Epithelial cell of prostate (primary cell): ENCODE measurements around the gene GRK5.

Source experiments
- DNase-seq: peaks from one replicate; pipeline ENCODE4 v3.0.0-alpha.2; 2011; ENCODE audit warnings: low read depth, low spot score
- H3K27ac ChIP-seq: fragments of 450-650 bp; 2 replicates; pipeline ENCODE4 v1.5.1; 2017; ENCODE audit warnings: mild to moderate bottlenecking

GRK5 gene

GRCh38 chr10:119330342-119330741 lies 123.0 kb downstream of the GRK5 start:
- H3K27ac ChIP-seq: no peak overlapping the region
- DNase-seq: no peak

GRCh38 chr10:119331061-119331460 lies 123.7 kb downstream of the GRK5 start:
- H3K27ac ChIP-seq: no peak overlapping the region
- DNase-seq: no peak

- DNase-seq: peak; percentile 10
- no peak overlapping the region for H3K27ac ChIP-seq
These were observed 125.9 kb downstream of the GRK5 start for GRCh38 chr10:119333146-119333792.

DNA sequence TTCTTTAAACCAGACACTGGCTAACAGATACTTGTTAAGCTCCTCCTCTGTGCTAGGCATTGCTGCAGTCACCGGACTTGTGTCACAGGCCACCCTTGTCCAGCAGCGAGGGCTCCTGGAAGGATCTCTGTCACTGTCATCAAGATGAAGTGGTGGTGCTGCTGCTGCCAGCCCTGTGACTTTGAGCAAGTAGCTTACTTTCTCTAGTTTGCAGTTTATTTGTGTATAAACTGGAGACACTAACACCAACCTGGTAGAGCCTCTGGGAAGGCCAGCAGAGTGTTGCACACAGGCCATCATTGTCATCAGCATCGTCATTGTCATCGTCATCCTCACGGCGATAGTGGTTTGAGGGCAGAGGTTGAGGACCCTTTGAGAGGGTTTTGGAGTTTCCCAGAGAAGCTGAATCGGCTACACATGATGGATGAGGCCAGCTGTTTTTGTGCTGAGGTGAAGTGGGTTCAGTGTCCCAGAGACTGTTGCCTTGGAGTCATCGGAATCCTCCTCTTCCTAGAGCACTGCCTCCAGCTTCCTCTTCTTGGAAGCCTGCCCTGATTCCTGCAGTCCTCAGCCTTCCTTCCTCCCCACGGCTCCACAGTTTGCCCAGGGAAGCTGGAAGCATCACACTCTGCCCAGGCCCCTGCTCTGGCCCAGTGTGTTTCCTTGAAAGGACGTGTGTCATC lies 128.4 kb downstream of the GRK5 start:
- no peak overlapping the region for H3K27ac ChIP-seq
- no peak for DNase-seq

DNA sequence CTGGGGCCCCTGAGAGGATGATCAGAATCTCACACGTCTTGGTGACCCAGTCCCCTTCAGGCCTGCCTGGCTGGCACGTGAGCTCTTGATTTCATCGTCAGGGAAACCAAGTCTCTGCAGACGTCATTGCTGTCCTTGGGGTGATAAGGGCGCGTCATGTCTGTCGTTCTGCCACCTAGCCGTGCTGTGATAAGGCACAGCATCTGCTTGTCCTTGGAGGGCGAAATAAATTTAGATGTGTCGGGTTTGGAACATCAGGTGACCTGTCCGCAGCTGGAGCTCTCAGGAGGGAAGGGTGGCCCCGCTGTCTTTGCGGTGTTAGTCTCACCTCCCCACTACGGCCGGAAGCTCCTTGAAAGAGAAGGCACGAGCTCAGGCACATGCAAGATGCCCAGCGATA lies 129.2 kb downstream of the GRK5 start:
- H3K27ac ChIP-seq: no peak overlapping the region
- no peak for DNase-seq

GRCh38 chr10:119337223-119337622 lies 129.9 kb downstream of the GRK5 start:
- H3K27ac ChIP-seq: no peak overlapping the region
- DNase-seq: no peak

GRCh38 chr10:119337796-119338432 lies 130.5 kb downstream of the GRK5 start:
- DNase-seq: no peak
- no peak overlapping the region for H3K27ac ChIP-seq

GRCh38 chr10:119339109-119339508 lies 131.7 kb downstream of the GRK5 start:
- DNase-seq: no peak
- no peak overlapping the region for H3K27ac ChIP-seq

DNA sequence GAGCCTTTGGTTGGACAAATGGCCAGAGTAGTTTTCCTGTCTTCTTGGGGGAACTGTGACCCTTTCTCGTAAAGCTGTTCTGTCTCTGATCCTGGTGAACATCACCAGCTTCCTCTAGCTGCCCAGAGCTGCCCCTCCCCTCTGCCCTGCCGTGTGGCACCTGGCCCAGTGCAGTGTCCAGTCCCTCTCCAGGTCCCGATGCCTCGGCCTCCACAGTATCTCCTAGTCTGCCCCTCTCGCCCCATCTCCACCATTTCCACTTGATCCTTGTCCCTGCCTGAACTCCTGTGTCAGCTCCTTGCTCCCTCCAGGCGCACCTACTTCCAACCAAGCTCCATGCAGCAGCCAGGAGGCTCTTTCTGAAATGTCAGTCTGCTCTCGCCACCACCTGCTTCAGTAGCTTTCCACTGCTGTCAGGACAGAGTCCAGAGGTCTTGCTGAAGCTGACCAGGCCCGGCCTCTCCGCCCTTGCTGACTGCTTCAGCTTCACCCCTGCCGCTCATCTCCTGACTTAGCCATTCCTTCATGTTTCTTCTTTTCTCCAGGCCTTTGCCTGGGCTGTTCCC lies 133.6 kb downstream of the GRK5 start:
- DNase-seq: no peak
- H3K27ac ChIP-seq: no peak overlapping the region

DNA sequence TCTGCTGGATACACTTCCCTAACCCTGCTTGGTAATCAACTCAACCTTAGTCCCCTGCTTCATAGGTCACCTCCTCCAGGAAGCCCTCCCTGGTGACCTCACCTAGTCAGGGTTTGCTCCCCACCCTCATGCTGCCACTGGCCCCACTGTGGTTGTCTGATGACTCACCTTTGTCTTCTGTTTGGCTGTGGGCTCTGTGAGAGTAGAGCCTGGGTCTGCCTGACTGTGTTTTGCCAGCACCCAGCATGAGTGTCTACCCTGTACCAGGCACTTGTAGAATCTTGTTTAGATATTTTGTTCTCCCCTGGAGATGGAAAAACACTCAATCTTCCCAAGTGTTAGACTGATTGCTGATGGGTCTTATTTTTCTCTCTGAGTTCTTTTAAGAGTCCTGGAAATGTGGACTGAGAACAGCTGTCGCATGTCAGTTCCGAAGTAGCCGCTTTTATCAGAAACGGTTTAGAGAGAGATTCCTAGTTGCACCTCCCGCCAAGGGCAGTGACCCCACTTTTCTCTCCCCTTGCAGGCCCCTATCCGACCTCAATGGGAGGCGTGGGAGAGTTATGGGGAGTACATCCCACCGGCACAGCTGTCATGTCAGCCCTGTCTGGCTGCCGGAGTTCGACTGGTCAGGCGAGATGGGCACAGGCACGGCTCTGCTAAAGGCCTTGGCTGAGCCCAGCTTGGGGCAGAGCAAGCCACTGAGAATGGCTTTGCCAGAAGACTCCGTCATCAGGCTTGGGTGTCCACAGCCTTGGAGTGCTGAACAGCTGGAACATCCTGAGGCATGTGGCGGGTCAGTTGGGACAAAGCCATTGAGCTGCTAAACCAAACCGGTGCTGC lies 134.3 kb downstream of the GRK5 start:
- no peak overlapping the region for H3K27ac ChIP-seq
- peak; percentile 14 for DNase-seq

DNA sequence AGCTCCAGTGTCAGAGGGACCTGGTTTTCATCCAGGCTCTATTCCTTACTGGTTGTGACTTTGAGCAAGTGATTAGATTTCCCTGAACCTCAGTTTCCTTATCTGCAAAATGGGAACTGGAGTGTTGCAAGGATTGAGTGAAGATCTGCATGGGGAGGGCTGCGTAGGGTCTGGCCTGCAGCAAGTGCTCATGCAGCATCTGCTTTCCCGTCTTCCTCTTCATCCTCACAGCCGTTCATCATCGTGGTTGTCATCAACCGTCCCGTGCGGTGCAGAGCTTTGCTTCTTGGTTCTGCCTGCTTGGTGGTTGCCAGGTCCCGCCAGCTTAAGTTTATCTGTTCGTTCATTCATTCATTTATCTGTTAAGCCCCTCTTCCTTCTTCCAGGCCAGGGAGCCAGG lies 135.0 kb downstream of the GRK5 start:
- DNase-seq: no peak
- no peak overlapping the region for H3K27ac ChIP-seq

DNA sequence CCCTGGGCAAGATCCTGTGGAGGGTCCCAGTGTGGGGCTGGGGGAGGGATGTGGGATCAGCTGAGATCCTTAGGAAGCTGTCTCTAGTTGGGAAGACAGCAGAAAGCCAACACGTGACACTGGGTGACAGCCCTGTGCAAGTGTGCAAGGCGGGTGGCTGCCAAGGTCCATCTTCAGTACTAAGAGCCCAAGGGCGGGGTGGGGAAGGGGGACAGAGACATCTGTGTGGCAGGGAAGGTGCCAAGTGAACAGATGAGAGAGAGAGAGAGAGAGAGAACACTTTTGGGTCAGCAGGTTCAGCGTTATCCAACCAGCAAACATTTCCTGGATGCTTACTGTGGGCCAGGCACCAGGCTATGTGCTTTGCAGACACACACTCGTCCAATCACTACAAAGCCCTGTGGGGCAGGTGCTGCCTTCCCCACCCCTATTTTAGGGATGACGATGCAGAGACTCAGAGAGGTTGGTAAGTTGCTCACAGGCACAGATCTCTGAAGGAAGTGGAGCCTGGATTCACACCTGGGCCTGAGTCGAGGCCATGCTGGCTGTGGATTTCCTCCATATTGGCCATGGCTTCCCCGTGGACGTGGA lies 135.7 kb downstream of the GRK5 start:
- no peak for DNase-seq
- no peak overlapping the region for H3K27ac ChIP-seq

DNA sequence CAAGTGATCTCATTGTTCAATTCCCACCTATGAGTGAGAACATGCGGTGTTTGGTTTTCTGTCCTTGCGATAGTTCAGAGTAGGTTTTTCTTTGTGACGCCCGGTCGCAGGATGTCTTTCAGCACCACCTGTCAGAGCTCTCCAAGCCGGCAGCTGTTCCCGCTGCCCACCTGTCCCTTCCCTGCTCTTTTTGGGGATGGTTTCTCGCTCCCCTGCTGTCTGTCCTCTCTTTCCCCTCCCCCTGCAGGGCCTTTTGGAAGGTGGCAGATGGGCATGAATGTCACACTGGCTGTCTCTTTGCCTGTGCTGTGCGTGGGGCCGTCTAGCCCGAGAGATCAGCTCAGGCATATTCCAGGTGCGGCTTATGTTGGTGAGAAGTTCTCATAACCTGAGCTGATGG lies 137.0 kb downstream of the GRK5 start:
- H3K27ac ChIP-seq: no peak overlapping the region
- no peak for DNase-seq

GRCh38 chr10:119346095-119346832 lies 138.9 kb downstream of the GRK5 start:
- no peak for DNase-seq
- H3K27ac ChIP-seq: no peak overlapping the region

DNA sequence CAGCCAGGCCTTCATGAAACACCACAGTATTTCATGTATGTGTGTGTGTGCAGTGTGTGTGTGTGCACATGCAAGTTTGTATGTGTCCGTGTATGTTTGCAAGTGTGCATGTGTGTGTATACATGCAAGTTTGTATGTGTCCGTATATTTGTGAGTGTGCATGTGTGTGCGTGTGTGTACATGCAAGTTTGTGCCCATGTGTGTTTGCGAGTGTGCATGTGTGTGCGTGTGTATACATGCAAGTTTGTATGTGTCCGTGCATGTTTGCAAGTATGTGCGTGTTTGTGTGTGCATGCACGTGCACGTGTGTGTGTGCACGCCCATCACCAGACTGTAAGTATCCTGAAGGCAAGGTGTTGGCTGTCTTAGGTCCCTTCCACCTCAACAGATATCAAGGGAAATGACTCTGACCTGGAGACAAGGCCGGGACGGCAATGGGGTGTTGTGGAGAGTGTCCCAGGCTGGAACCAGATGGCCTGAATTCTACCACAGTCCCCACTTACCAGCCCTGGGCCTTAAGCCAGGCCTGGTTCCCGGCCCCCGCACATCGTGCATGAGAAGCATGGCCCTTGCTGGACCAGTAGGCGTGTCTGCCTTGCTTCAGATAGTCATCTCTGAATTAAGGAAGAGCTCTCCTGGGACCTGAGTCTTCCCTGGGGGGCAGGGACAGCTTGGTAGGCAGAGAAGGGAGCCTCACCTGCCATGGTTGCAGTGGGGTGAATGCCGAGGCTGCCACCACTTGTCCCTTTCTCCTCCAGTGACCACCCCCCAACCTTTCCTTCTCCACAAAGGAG lies 140.0 kb downstream of the GRK5 start:
- no peak overlapping the region for H3K27ac ChIP-seq
- DNase-seq: no peak

DNA sequence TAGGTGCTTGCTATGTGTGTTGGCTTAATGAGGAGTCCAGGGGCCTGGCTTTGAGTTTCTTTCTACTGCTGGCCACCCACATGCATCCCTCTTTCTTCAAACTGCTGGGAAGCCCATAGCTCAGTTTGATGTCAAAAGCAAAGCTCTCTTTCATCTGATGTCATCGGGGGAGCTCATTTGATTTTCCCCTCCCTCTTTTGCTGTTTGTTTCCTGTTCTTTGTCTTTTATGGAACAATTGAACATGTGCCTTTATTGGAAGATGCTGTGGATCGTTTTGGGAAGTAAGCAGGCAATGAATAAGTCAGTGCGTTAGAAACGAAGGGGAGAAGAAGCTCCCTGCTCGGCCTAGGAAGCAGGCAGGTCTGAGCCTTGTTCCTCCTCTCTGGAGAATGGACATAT lies 140.7 kb downstream of the GRK5 start:
- H3K27ac ChIP-seq: no peak overlapping the region
- DNase-seq: no peak

DNA sequence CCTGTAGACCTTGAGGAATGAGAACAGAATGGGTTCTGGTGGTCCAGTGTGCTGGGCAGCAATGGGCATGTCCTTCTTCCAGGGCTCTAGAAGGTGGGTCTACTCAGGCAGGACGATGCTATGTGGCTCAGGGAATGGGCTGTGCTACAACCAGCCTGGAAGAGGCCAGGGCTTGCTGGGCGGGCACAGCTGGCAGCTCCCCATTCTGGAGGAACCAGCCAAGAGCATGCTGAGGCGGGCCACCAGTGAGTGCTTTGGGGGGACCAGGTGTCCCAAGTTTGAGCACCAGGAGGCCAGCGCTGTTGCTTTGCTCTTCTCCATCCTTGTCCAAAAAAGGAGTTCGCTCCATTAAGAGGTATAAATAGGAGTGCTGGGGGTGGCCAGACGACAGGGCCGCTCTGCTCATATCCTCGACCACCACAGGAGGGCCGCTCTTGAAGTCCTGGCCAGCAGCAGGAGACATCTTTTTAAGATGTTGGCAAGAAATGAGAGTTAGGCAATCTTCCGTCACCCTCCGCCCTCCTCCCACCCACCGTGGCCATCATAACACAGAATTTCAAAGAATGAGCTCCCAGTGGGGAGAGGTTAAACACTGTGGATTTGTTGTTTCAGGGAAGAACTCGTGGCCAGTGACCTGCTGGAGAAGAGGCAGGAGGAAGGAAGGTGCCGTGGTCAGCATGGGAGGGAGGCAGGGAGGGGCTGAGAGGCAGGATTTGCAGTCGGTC lies 141.3 kb downstream of the GRK5 start:
- H3K27ac ChIP-seq: no peak overlapping the region
- no peak for DNase-seq

- H3K27ac ChIP-seq: no peak overlapping the region
- DNase-seq: no peak
These were observed 142.0 kb downstream of the GRK5 start for GRCh38 chr10:119349341-119349740.
